BJ (cell line): ENCODE measurements around the gene GALNT1. TPM values are rescaled to one million over a fixed set of nuclear protein-coding genes. Genes with fewer than 3 reads are reported as not detected.

ENCODE experiments used
- CTCF ChIA-PET: fragments of 350-600 bp; formaldehyde crosslinking; extraction: SDS; loops from one replicate; lab custom pipeline; 2021; ENCODE audit warnings: antibody characterized with exemption, inconsistent platforms; lab: Yijun Ruan, JAX
- POLR2A ChIA-PET: fragments of 300-600 bp; sonication (Branson Sonifier 250); formaldehyde crosslinking; extraction: SDS; loops from one replicate; lab custom pipeline; 2021; ENCODE audit warnings: antibody characterized with exemption; lab: Charles Lee
- DNase-seq: peaks from one replicate; pipeline ENCODE4 v3.0.0-alpha.2; 2011; ENCODE audit warnings: low read depth
- H3K27me3 ChIP-seq: 2 replicates; pipeline ENCODE4 v1.6.0; 2011; ENCODE audit warnings: low read length; ENCODE audit not compliant: control insufficient read depth, insufficient read depth
- H3K36me3 ChIP-seq: 2 replicates; pipeline ENCODE4 v1.5.1; 2011; ENCODE audit warnings: low read length; ENCODE audit not compliant: control insufficient read depth, insufficient read depth
- H3K4me3 ChIP-seq: 2 replicates; pipeline ENCODE4 v1.5.1; 2011; ENCODE audit warnings: low read depth, mild to moderate bottlenecking, control low read depth, low read length
- polyA plus RNA-seq: library from polyadenylated mRNA; depleted of rRNA; stranded (reverse); fragments of >200 nt; gene quantifications from 2 replicates; pipeline ENCODE4 v1.2.3, GENCODE V29; 2011
- TF ChIP-seq, protein P1 (sequence below): IDR thresholded peaks from 2 replicates; pipeline ENCODE4 v1.5.1; 2011; ENCODE audit warnings: low read depth, mild to moderate bottlenecking, control low read depth, inconsistent platforms, low read length, moderate library complexity; ENCODE audit not compliant: insufficient read depth

The GALNT1 gene
- polyA plus RNA-seq, 1 experiment: 23.3 TPM

DNA sequence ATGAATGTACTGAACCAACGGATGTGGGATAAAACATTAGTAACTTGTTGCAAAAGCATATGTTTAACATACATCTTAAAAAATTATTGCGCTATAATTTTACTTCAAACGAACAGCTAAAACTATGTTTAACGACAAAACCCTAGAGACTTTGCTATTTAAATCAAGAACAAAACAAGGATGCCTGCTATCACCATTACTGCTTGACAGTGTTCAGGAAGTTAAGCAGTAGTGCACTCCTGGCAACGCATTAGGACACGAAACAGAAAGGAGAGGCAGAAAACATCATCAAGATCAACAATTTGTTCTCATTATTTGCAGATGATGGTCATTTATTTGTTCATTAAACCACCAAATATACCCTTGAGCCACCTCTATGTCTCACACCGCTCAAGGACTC lies 151.9 kb downstream of the GALNT1 start:
- ChIA-PET CTCF (interaction anchor here (0.8 to 0.9 kb wide), 2 partner anchors 22 to 23 kb away, joined by 3 read pairs; no protein-coding TSS in a partner anchor), POLR2A (no interaction called here)
- TF ChIP-seq, protein P1, sequence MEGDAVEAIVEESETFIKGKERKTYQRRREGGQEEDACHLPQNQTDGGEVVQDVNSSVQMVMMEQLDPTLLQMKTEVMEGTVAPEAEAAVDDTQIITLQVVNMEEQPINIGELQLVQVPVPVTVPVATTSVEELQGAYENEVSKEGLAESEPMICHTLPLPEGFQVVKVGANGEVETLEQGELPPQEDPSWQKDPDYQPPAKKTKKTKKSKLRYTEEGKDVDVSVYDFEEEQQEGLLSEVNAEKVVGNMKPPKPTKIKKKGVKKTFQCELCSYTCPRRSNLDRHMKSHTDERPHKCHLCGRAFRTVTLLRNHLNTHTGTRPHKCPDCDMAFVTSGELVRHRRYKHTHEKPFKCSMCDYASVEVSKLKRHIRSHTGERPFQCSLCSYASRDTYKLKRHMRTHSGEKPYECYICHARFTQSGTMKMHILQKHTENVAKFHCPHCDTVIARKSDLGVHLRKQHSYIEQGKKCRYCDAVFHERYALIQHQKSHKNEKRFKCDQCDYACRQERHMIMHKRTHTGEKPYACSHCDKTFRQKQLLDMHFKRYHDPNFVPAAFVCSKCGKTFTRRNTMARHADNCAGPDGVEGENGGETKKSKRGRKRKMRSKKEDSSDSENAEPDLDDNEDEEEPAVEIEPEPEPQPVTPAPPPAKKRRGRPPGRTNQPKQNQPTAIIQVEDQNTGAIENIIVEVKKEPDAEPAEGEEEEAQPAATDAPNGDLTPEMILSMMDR: no peak
- Histone ChIP-seq H3K36me3 (no peaks in the 10 kb centered on the region), H3K4me3 (no peak overlapping the region), H3K27me3 (no peaks in the 10 kb centered on the region; the same call in 1 of the 2 replicates)
- no peak for DNase-seq

DNA sequence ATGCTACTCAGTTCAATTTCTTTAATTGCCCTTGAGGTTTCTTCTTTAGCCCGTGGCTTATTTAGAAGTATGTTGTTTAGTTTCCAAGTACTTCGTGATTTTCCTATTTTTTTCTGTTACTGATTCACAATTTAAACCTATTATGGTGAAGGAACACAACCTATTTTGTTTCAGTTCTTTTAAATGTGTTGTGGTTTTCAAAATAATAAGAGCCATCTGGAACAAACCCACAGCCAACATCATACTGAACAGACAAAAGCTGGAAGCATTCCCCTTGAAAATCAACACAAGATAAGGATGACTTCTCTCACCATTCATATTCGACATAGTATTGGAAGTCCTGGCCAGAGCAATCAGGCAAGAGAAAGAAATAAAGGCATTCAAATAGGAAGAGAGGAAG lies 155.2 kb downstream of the GALNT1 start:
- TF ChIP-seq, protein P1: no peak
- ChIA-PET CTCF (no interaction called here), POLR2A (no interaction called here)
- Histone ChIP-seq H3K27me3 (no peaks in the 10 kb centered on the region), H3K4me3 (no peak overlapping the region), H3K36me3 (no peaks in the 10 kb centered on the region)
- peak; percentile 28 for DNase-seq

DNA sequence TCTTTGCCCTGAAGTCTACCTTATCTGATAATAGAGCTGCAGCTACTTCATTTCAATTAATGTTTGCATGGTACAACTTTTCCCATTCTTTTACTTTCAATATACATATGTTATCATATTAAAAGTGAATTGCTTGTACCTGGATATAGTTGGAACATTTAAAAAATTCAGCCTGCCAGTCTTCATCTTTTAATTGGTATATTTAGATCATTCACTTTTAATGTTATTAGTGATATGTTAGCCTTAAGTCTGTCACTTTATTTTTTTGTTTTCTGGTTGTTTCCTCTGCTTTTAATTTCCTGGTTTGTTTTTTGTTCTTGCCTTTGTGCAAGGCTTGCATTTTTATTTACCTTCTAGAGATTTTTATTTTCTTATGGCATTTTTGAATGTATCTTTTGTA lies 158.2 kb downstream of the GALNT1 start:
- Histone ChIP-seq H3K4me3 (no peak overlapping the region), H3K36me3 (no peaks in the 10 kb centered on the region), H3K27me3 (no peaks in the 10 kb centered on the region)
- TF ChIP-seq, protein P1: no peak
- DNase-seq: no peak
- ChIA-PET POLR2A (no interaction called here), CTCF (interaction anchor here (1.0 to 3.6 kb wide), 2 partner anchors 16 to 51 kb away, joined by 3 to 11 read pairs; no protein-coding TSS in a partner anchor)

DNA sequence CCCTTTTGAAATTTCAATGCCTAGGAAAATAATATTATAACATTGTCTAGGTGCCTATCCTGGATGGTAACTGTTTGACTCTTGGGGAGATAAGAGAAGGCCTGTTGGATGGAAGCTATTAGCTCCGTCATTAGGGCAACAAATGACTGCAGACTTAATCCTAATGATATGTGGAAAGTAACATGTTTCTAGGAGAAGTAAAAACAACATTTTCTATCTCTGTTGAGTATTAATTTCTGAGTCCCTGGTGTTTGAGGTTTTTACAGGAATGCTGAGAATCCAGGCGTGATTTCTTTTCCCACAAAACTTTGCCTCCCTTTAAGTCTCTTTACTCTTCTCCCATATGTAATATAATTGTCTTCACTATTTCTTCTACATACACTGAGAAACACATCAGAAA lies 159.1 kb downstream of the GALNT1 start:
- TF ChIP-seq, protein P1: no peak
- ChIA-PET POLR2A (no interaction called here), CTCF (interaction anchor here (0.7 to 3.6 kb wide), 3 partner anchors 8 to 29 kb away, joined by 3 to 11 read pairs (median 3); no protein-coding TSS in a partner anchor)
- no peaks in the 10 kb centered on the region for H3K36me3 ChIP-seq
- H3K4me3 ChIP-seq: no peak overlapping the region
- no peak for DNase-seq
- H3K27me3 ChIP-seq: no peaks in the 10 kb centered on the region

DNA sequence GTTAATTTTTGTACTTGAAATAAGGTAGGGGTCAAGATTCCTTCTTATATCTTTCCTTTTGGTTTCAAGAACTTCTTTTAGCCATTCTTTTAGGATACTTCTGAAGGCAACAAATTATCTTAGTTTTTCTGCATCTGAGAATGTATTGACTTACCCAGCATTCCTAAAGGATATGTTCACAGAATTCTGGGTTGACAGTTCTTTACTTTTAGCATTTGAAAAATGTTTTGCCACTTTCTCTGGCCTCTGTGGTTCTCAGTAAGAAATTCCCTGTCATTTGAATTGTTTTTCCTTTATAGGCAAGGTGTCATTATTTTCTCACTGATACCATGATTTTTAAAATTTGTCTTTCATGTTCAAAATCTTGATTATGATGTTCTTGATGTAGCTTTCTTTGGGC lies 162.4 kb downstream of the GALNT1 start:
- Histone ChIP-seq H3K4me3 (no peak overlapping the region), H3K27me3 (no peaks in the 10 kb centered on the region; the same call in 1 of the 2 replicates), H3K36me3 (no peaks in the 10 kb centered on the region)
- ChIA-PET CTCF (interaction anchor here (3.2 kb wide), 1 partner anchor 13 kb away, joined by 12 read pairs; no protein-coding TSS in a partner anchor), POLR2A (interaction anchor here (0.6 kb wide), 1 partner anchor 107 kb away, joined by 3 read pairs; no protein-coding TSS in a partner anchor)
- DNase-seq: no peak
- TF ChIP-seq, protein P1: no peak
